IPS-20b (cell line): ENCODE data around the gene CMC2.

Experiments
- H3K27ac ChIP-seq: one replicate; pipeline ENCODE4 v1.5.1; 2013; ENCODE audit warnings: low read length
- H3K27me3 ChIP-seq: 2 replicates; pipeline ENCODE4 v1.6.1; 2013; ENCODE audit warnings: mild to moderate bottlenecking, low read length, inconsistent platforms; ENCODE audit not compliant: insufficient read depth
- H3K36me3 ChIP-seq: 2 replicates; pipeline ENCODE4 v1.6.1; 2013; ENCODE audit warnings: low read depth, mild to moderate bottlenecking, inconsistent platforms, low read length, moderate library complexity; ENCODE audit not compliant: insufficient read depth
- H3K4me1 ChIP-seq: 2 replicates; pipeline ENCODE4 v1.6.1; 2013; ENCODE audit warnings: mild to moderate bottlenecking, control low read depth, inconsistent platforms, low read length, moderate library complexity; ENCODE audit not compliant: insufficient read depth
- H3K4me3 ChIP-seq: 2 replicates; pipeline ENCODE4 v1.5.1; 2013; ENCODE audit warnings: mild to moderate bottlenecking, low read length, inconsistent platforms
- H3K9ac ChIP-seq: 2 replicates; pipeline ENCODE4 v1.6.1; 2013; ENCODE audit warnings: low read depth, mild to moderate bottlenecking, inconsistent platforms, low read length, moderate library complexity
- H3K9me3 ChIP-seq: 2 replicates; pipeline ENCODE4 v1.6.1; 2013; ENCODE audit warnings: mild to moderate bottlenecking, low read depth, low read length, inconsistent platforms; ENCODE audit not compliant: insufficient read depth

Gene CMC2

GRCh38 chr16:80989801-80990200 lies 16.9 kb downstream of the CMC2 start:
- no peak overlapping the region for H3K4me3 ChIP-seq
- peaks cover 24% of the 10 kb centered on the region for H3K4me1 ChIP-seq
- H3K36me3 ChIP-seq = peaks cover 11% of the 10 kb centered on the region; the same call in 1 of the 2 replicates
- H3K9me3 ChIP-seq = no peaks in the 10 kb centered on the region
- no peak overlapping the region for H3K9ac ChIP-seq
- H3K27ac ChIP-seq = no peak overlapping the region
- peaks cover 14% of the 10 kb centered on the region; the same call in 1 of the 2 replicates for H3K27me3 ChIP-seq

DNA sequence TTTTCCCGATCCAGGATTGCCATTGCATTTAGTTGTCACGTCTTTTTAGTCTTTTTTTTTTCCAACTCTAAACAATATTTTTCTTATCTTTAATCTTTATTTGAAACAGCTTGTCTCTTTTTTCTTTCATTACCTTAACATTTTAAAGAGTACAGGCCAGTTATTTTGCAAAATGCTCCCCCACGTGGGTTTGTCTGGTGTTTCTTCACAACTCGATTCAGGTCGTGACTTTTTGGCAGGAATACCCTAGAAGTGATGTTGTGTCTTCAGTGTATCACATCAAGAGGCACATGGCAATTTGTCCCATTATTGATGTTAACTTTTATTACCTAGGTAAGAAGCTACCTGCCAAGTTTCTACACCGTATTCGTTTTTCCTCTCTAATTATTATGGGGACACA lies 17.9 kb downstream of the CMC2 start:
- no peak overlapping the region for H3K9ac ChIP-seq
- H3K4me1 ChIP-seq = peaks cover 24% of the 10 kb centered on the region
- peaks cover 11% of the 10 kb centered on the region; the same call in 1 of the 2 replicates for H3K36me3 ChIP-seq
- H3K4me3 ChIP-seq = no peak overlapping the region
- H3K27ac ChIP-seq = no peak overlapping the region
- no peaks in the 10 kb centered on the region for H3K9me3 ChIP-seq
- peaks cover 14% of the 10 kb centered on the region; the same call in 1 of the 2 replicates for H3K27me3 ChIP-seq

DNA sequence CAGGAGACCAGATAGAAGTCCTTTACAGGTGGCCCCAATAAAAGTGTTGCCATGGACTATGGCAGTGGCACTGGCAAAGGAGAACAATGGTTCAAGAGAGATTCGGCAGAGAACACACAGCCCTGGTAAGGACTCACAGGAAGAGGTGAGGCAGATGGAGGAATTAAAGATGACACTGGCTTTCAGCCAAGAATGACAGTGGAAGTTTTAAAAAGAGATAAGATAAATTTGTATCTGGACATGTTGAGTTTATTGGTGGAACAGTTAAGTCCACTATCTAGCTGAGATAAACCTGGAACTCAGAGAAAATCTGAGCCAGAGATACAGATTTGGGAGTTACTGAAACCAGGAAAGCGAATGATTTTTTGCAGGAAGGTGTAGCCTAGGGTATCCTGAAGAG lies 20.1 kb downstream of the CMC2 start:
- H3K4me1 ChIP-seq = peaks cover 24% of the 10 kb centered on the region
- no peak overlapping the region for H3K27ac ChIP-seq

GRCh38 chr16:80985611-80986010 lies 21.1 kb downstream of the CMC2 start:
- no peak overlapping the region for H3K4me3 ChIP-seq
- H3K27me3 ChIP-seq = peaks cover 14% of the 10 kb centered on the region; the same call in 1 of the 2 replicates
- H3K9me3 ChIP-seq = no peaks in the 10 kb centered on the region
- peaks cover 24% of the 10 kb centered on the region for H3K4me1 ChIP-seq
- H3K36me3 ChIP-seq = peaks cover 1% of the 10 kb centered on the region; the same call in 1 of the 2 replicates
- no peak overlapping the region for H3K27ac ChIP-seq
- no peak overlapping the region for H3K9ac ChIP-seq

More for the DNA sequence above, 20.1 kb downstream of the CMC2 start:
- peaks cover 14% of the 10 kb centered on the region; the same call in 1 of the 2 replicates for H3K27me3 ChIP-seq
- no peaks in the 10 kb centered on the region for H3K9me3 ChIP-seq
- H3K4me3 ChIP-seq = no peak overlapping the region
- peaks cover 6% of the 10 kb centered on the region; the same call in 1 of the 2 replicates for H3K36me3 ChIP-seq
- no peak overlapping the region for H3K9ac ChIP-seq

GRCh38 chr16:80984124-80984892 lies 22.4 kb downstream of the CMC2 start:
- Histone ChIP-seq H3K4me1 (peaks cover 24% of the 10 kb centered on the region), H3K9ac (no peak overlapping the region), H3K27me3 (peaks cover 14% of the 10 kb centered on the region; the same call in 1 of the 2 replicates), H3K27ac (no peak overlapping the region), H3K9me3 (no peaks in the 10 kb centered on the region), H3K36me3 (peaks cover 8% of the 10 kb centered on the region; the same call in 1 of the 2 replicates), H3K4me3 (no peak overlapping the region)

- H3K36me3 ChIP-seq = peaks cover 11% of the 10 kb centered on the region; the same call in 1 of the 2 replicates
- H3K27me3 ChIP-seq = peaks cover 9% of the 10 kb centered on the region; the same call in 1 of the 2 replicates
- no peak overlapping the region for H3K4me3 ChIP-seq
- H3K9ac ChIP-seq = no peak overlapping the region
- no peaks in the 10 kb centered on the region for H3K9me3 ChIP-seq
- peaks cover 15% of the 10 kb centered on the region for H3K4me1 ChIP-seq
- H3K27ac ChIP-seq = no peak overlapping the region
Measured at GRCh38 chr16:80982646-80983045, 24.0 kb downstream of the CMC2 start.

DNA sequence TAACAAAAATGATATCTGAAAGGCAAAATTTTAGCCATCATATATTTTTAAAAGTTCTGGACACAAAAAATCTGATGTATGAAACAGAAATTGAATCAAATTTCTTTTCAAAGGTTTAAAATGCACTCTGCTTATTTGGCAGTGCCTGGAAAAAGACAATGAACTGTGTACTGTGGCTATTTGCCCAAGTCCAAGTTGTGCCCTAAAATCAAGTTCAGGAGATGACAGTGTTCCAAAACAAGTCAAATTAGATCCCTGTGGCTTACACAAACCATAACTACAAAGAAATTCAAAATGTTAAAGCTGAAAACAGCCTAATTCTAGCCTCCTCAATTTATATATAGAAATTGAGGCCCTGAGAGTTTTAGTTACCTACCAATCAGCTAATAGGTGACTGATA lies 25.6 kb downstream of the CMC2 start:
- H3K36me3 ChIP-seq = peaks cover 16% of the 10 kb centered on the region; the same call in 1 of the 2 replicates
- no peaks in the 10 kb centered on the region for H3K9me3 ChIP-seq
- H3K4me3 ChIP-seq = no peak overlapping the region
- no peaks in the 10 kb centered on the region; the same call in 1 of the 2 replicates for H3K27me3 ChIP-seq
- H3K9ac ChIP-seq = no peak overlapping the region
- peaks cover 4% of the 10 kb centered on the region; the same call in 1 of the 2 replicates for H3K4me1 ChIP-seq
- H3K27ac ChIP-seq = no peak overlapping the region

DNA sequence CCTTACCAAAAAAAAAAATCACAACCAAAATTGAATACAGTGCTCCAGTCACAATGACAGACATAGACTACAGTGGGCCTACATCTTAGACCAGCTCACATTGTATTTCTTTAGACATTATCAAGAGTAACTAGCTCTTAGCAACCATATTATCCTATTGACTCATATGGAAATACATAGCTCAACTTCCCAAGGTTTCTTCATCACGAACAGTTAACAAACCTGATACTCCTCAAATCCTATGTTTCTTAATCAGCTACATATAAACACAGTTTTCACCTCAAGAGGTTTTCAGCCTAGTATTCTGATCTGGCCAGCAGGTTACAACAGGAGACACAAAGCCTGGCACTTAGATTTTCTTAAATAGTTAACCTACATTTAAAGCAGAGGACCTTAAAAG lies 29.7 kb downstream of the CMC2 start:
- Histone ChIP-seq H3K36me3 (peaks cover 25% of the 10 kb centered on the region; the same call in 1 of the 2 replicates), H3K27ac (no peak overlapping the region), H3K4me3 (no peak overlapping the region), H3K9me3 (no peaks in the 10 kb centered on the region), H3K9ac (no peak overlapping the region), H3K4me1 (no peaks in the 10 kb centered on the region), H3K27me3 (no peaks in the 10 kb centered on the region)

DNA sequence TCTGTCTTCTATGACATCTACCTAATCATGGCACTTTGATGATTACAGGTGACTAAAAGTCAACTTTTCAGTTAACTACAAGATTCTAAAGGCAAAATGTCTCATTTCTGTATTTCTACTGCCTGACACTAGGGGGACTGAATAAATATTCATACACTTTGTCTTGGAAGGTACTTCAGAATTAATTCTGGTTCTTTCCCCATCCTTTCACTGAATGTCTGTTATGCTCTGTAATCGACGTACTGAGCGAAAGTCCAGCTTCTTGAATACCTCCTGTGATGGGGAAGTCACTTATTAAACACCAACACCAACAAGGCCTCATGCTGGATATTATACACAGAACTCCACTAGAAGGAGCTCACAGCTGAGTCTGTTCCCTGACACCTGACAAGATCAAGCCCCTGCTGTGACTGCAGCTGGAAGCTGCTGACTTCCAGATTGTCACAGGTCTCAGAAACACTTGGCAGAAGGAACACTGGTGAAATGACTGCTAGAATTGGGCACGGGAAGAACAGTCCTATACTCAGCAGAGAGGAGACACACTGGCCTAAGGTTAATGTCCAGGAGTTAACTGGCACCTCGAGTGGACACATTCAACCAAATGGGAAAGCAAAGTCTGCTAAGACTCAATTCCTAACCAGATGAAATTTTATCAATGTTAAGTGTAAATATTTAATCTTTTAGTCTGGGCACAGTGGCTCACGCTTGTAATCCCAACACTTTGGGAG lies 31.9 kb downstream of the CMC2 start:
- Histone ChIP-seq H3K9ac (no peak overlapping the region), H3K9me3 (no peaks in the 10 kb centered on the region), H3K4me3 (no peak overlapping the region), H3K36me3 (peaks cover 19% of the 10 kb centered on the region; the same call in 1 of the 2 replicates), H3K27me3 (no peaks in the 10 kb centered on the region), H3K27ac (no peak overlapping the region), H3K4me1 (no peaks in the 10 kb centered on the region)

- no peak overlapping the region for H3K9ac ChIP-seq
- H3K27ac ChIP-seq = no peak overlapping the region
- H3K9me3 ChIP-seq = no peaks in the 10 kb centered on the region
- no peak overlapping the region for H3K4me3 ChIP-seq
- no peaks in the 10 kb centered on the region for H3K27me3 ChIP-seq
- H3K4me1 ChIP-seq = no peaks in the 10 kb centered on the region
- peaks cover 13% of the 10 kb centered on the region; the same call in 1 of the 2 replicates for H3K36me3 ChIP-seq
Measured at GRCh38 chr16:80973991-80974390, 32.7 kb downstream of the CMC2 start.

- no peaks in the 10 kb centered on the region for H3K9me3 ChIP-seq
- peaks cover 13% of the 10 kb centered on the region; the same call in 1 of the 2 replicates for H3K36me3 ChIP-seq
- no peaks in the 10 kb centered on the region for H3K27me3 ChIP-seq
- H3K27ac ChIP-seq = no peak overlapping the region
- H3K9ac ChIP-seq = no peak overlapping the region
- no peak overlapping the region for H3K4me3 ChIP-seq
- no peaks in the 10 kb centered on the region for H3K4me1 ChIP-seq
Measured at GRCh38 chr16:80972611-80973010, 34.1 kb downstream of the CMC2 start.
